ENCODE measurements around the gene BBX.

The BBX gene

GRCh38 chr3:107704477-107704876, 181.7 kb downstream of the BBX start:
- TF ChIP-seq CTCF (IDR thresholded peaks at IDR 0.05; ENCODE audit: borderline replicate concordance, control extremely low read depth, extremely low read depth, insufficient read depth, missing control alignments), result no peak
- in situ Hi-C loops (cut with MboI; ENCODE audit: low sequenced_read_pairs, unreplicated experiment), result no loop called here
- DNase-seq (ENCODE audit: low spot score), result no peak

- in situ Hi-C loops (cut with MboI; ENCODE audit: low sequenced_read_pairs, unreplicated experiment), result no loop called here
- TF ChIP-seq CTCF (IDR thresholded peaks at IDR 0.05; ENCODE audit: borderline replicate concordance, control extremely low read depth, extremely low read depth, insufficient read depth, missing control alignments), result no peak
- no peak for DNase-seq (ENCODE audit: low spot score)
Observed at GRCh38 chr3:107705046-107705445, 182.3 kb downstream of the BBX start.

GRCh38 chr3:107710851-107711250, 188.1 kb downstream of the BBX start:
- TF ChIP-seq CTCF (IDR thresholded peaks at IDR 0.05; ENCODE audit: borderline replicate concordance, control extremely low read depth, extremely low read depth, insufficient read depth, missing control alignments), result no peak
- in situ Hi-C loops (cut with MboI; ENCODE audit: low sequenced_read_pairs, unreplicated experiment), result no loop called here
- no peak for DNase-seq (ENCODE audit: low spot score)

GRCh38 chr3:107716734-107717133, 194.0 kb downstream of the BBX start:
- DNase-seq (ENCODE audit: low spot score), result no peak
- no peak for TF ChIP-seq CTCF (IDR thresholded peaks at IDR 0.05; ENCODE audit: borderline replicate concordance, control extremely low read depth, extremely low read depth, insufficient read depth, missing control alignments)
- in situ Hi-C loops (cut with MboI; ENCODE audit: low sequenced_read_pairs, unreplicated experiment), result no loop called here

- no peak for DNase-seq (ENCODE audit: low spot score)
- in situ Hi-C loops (cut with MboI; ENCODE audit: low sequenced_read_pairs, unreplicated experiment), result no loop called here
- no peak for TF ChIP-seq CTCF (IDR thresholded peaks at IDR 0.05; ENCODE audit: borderline replicate concordance, control extremely low read depth, extremely low read depth, insufficient read depth, missing control alignments)
Observed at GRCh38 chr3:107718547-107718946, 195.8 kb downstream of the BBX start.

GRCh38 chr3:107727102-107727501, 204.3 kb downstream of the BBX start:
- no peak for TF ChIP-seq CTCF (IDR thresholded peaks at IDR 0.05; ENCODE audit: borderline replicate concordance, control extremely low read depth, extremely low read depth, insufficient read depth, missing control alignments)

GRCh38 chr3:107729686-107730085, 206.9 kb downstream of the BBX start:
- no peak for DNase-seq (ENCODE audit: low spot score)
- in situ Hi-C loops (cut with MboI; ENCODE audit: low sequenced_read_pairs, unreplicated experiment), result no loop called here
- no peak for TF ChIP-seq CTCF (IDR thresholded peaks at IDR 0.05; ENCODE audit: borderline replicate concordance, control extremely low read depth, extremely low read depth, insufficient read depth, missing control alignments)

More at GRCh38 chr3:107727102-107727501, 204.3 kb downstream of the BBX start:
- in situ Hi-C loops (cut with MboI; ENCODE audit: low sequenced_read_pairs, unreplicated experiment), result no loop called here
- no peak for DNase-seq (ENCODE audit: low spot score)

Measured in GM13976 (cell line).